Calu3 (cell line): Measurements from ENCODE around the gene VWA1. TPM values are rescaled to one million over a fixed set of nuclear protein-coding genes. Genes with fewer than 3 reads are reported as not detected.

ENCODE experiments used
- BruUV-seq: library from RNA; stranded (reverse); fragments of 400-500 nt; replicated peaks from 2 replicates; lab custom pipeline; 2021; lab: Mats Ljungman, UMichigan
- CTCF ChIA-PET: fragments of 300-600 bp; sonication (Branson Sonifier 250); formaldehyde crosslinking; loops from one replicate; lab custom pipeline; 2022; ENCODE audit warnings: antibody characterized with exemption; lab: Charles Lee
- DNase-seq: peaks from one replicate; pipeline ENCODE4 v3.0.0; 2022
- H3K27ac Mint-ChIP-seq: one replicate; pipeline ENCODE4 v1.8.0; 2022; ENCODE audit warnings: mixed read lengths; ENCODE audit not compliant: unreplicated experiment
- H3K27me3 Mint-ChIP-seq: one replicate; pipeline ENCODE4 v1.8.0; 2022; ENCODE audit warnings: mixed read lengths; ENCODE audit not compliant: unreplicated experiment
- H3K36me3 Mint-ChIP-seq: one replicate; pipeline ENCODE4 v1.8.0; 2022; ENCODE audit warnings: mild to moderate bottlenecking, moderate library complexity, mixed read lengths; ENCODE audit not compliant: insufficient read depth, unreplicated experiment
- H3K4me1 Mint-ChIP-seq: one replicate; pipeline ENCODE4 v1.8.0; 2022; ENCODE audit warnings: mild to moderate bottlenecking, low read depth, mixed read lengths; ENCODE audit not compliant: unreplicated experiment
- H3K4me3 Mint-ChIP-seq: one replicate; pipeline ENCODE4 v1.8.0; 2022; ENCODE audit warnings: mild to moderate bottlenecking, low read depth, moderate library complexity, mixed read lengths; ENCODE audit not compliant: unreplicated experiment
- H3K9me3 Mint-ChIP-seq: one replicate; pipeline ENCODE4 v1.8.0; 2022; ENCODE audit warnings: low read depth, mixed read lengths; ENCODE audit not compliant: unreplicated experiment
- CTCF ChIP-seq: fragments of 200-600 bp; IDR thresholded peaks from one replicate; pipeline ENCODE4 v1.8.0; 2022; ENCODE audit warnings: antibody characterized with exemption; ENCODE audit not compliant: unreplicated experiment
- intact Hi-C: fragments of 100-400 bp; cut with micrococcal nuclease; formaldehyde crosslinking; loops from one replicate; pipeline ENCODE4 v1.10.0; 2022; ENCODE audit not compliant: unreplicated experiment
- total RNA-seq: library from RNA; stranded (reverse); gene quantifications from 2 replicates; pipeline ENCODE4 v1.2.3, GENCODE V29; 2022

VWA1 gene
- total RNA-seq, 1 experiment from 2014 or later, result 78.9 TPM

DNA sequence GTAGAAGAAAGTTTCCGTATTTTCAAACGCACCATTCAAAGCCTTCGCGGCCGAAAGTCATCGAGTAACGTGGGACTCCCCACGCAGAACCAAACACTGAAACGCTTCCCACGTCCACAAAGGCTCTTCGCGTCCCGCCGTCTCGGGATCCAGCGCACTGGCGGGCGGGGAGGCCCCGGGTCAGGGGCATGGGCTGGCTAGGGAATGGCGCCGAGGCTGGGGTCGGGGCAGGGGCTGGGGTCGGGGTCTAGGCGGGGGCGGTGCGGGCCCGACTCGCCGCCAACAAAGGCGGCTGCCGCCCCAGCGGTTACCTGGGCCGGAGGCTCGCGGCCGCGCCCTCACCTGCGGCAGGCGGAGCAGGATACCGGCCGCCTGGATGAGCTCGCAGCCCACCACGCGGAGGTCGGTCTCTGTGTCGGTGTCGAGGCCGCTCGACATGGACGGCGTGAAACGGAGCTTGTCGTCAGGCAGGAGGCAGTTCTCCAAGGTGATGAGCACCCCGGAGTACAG lies 36.8 kb upstream of the VWA1 start:
- Mint-ChIP-seq H3K4me1 (no peaks in the 10 kb centered on the region), H3K4me3 (peak overlapping the region; percentile 84), H3K27me3 (no peaks in the 10 kb centered on the region), H3K27ac (peak overlapping the region; percentile 79), H3K9me3 (no peaks in the 10 kb centered on the region), H3K36me3 (peaks cover 83% of the 10 kb centered on the region)
- CTCF ChIA-PET, result interaction anchor here (0.6 to 1.2 kb wide), 6 partner anchors 23 to 485 kb away, joined by 3 to 8 read pairs (median 4); partner anchors contain the start of gene AURKAIP1
- BruUV-seq, result no TSS peak
- intact Hi-C loops, result no loop called here
- no peak for DNase-seq
- TF ChIP-seq CTCF, result no peak

GRCh38 chr1:1399187-1399871 lies 36.2 kb upstream of the VWA1 start, which contains the start of gene CCNL2:
Gene CCNL2, minus strand, starts transcription at chr1:1399335. Its CDS starts 29 bp downstream, at chr1:1399306.
- H3K27ac Mint-ChIP-seq, result peak within 1 kb of the TSS; percentile 90
- H3K9me3 Mint-ChIP-seq, result no peaks in the 10 kb centered on the region
- H3K4me1 Mint-ChIP-seq, result no peaks in the 10 kb centered on the region
- CTCF ChIA-PET, result interaction anchor here (0.6 to 1.2 kb wide), 6 partner anchors 24 to 484 kb away, joined by 3 to 8 read pairs (median 4); partner anchors contain the start of gene AURKAIP1
- peaks cover 82% of the 10 kb centered on the region for H3K36me3 Mint-ChIP-seq
- H3K4me3 Mint-ChIP-seq, result peak within 1 kb of the TSS; percentile 84
- peak; percentile 98 for DNase-seq
- BruUV-seq, result no TSS peak
- H3K27me3 Mint-ChIP-seq, result no peaks in the 10 kb centered on the region
- no peak for TF ChIP-seq CTCF
- intact Hi-C loops, result no loop called here

DNA sequence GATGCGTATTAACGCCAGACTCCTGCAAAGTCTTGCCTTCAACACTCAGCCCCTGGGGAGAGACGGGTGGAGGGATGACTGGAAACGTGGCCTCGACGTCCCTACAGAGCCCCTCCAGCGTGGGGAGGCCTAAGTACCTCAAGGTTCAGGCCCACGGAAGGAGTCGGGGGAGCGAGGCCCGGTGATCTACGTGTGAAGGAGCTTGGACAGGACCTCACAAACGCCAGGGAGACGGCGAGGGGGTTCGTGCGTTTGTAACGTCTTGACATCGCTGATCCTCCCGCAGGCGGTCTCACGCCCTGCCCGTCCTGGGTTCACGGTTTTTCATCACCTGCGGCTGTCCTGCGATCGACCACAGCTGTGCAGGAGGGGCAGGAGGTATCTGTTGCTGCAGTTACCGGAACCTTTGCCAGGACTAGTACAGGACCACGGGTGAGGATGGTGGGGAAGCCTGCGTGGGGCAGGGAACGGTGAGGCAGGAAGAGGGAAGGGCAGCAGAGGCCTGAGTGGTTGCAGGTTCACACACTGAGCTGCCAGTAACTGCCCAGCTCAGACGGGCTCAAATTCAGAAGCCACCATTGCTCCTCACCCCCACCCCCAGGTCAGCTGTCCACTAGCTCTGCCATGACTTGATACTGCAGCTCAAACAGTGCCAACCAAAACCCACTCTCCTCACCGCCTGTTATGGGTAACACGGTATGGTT lies 35.5 kb upstream of the VWA1 start:
- CTCF ChIA-PET, result no interaction called here
- peak overlapping the region; percentile 90 for H3K27ac Mint-ChIP-seq
- DNase-seq, result no peak
- TF ChIP-seq CTCF, result no peak
- intact Hi-C loops, result no loop called here
- H3K4me3 Mint-ChIP-seq, result peak overlapping the region; percentile 84
- no TSS peak for BruUV-seq
- no peaks in the 10 kb centered on the region for H3K9me3 Mint-ChIP-seq
- no peaks in the 10 kb centered on the region for H3K4me1 Mint-ChIP-seq
- H3K36me3 Mint-ChIP-seq, result peaks cover 81% of the 10 kb centered on the region
- H3K27me3 Mint-ChIP-seq, result no peaks in the 10 kb centered on the region

GRCh38 chr1:1400576-1401456 lies 34.7 kb upstream of the VWA1 start:
- H3K9me3 Mint-ChIP-seq, result no peaks in the 10 kb centered on the region
- DNase-seq, result no peak
- no peaks in the 10 kb centered on the region for H3K27me3 Mint-ChIP-seq
- CTCF ChIA-PET, result no interaction called here
- BruUV-seq, result TSS peak; percentile 56
- no peaks in the 10 kb centered on the region for H3K4me1 Mint-ChIP-seq
- peak overlapping the region; percentile 84 for H3K4me3 Mint-ChIP-seq
- intact Hi-C loops, result no loop called here
- H3K36me3 Mint-ChIP-seq, result peaks cover 80% of the 10 kb centered on the region
- TF ChIP-seq CTCF, result no peak
- H3K27ac Mint-ChIP-seq, result peak overlapping the region; percentile 90
